HCT116 (cell line): Measurements from ENCODE around the gene POGLUT3. TPM values are rescaled to one million over a fixed set of nuclear protein-coding genes. Genes with fewer than 3 reads are reported as not detected.

Source experiments
- ATAC-seq: fragments of 200-7000 bp; cut with Tn5 transposase; 2 replicates; pipeline ENCODE4 v1.9.1; 2020; ENCODE audit warnings: mild to moderate bottlenecking, moderate library complexity
- BruUV-seq: library from RNA; stranded (reverse); fragments of 400-500 nt; replicated peaks from 2 replicates; lab custom pipeline; 2021; lab: Mats Ljungman, UMichigan
- CTCF ChIA-PET: fragments of 300-600 bp; sonication (Branson Sonifier 250); formaldehyde crosslinking; loops from one replicate; lab custom pipeline; 2021; ENCODE audit warnings: antibody characterized with exemption; lab: Charles Lee
- POLR2A ChIA-PET: fragments of 300-600, 350-600 bp; sonication (Branson Sonifier 250); formaldehyde crosslinking; loops from one replicate; lab custom pipeline; 2021; ENCODE audit warnings: antibody characterized with exemption; lab: Charles Lee
- RAD21 ChIA-PET, 2 experiments: fragments of 300-600 bp; sonication (Branson Sonifier 250); formaldehyde crosslinking; loops; one replicate each; lab custom pipeline; 2023; ENCODE audit warnings: low total read pairs in 2 of 2; ENCODE audit not compliant: uncharacterized antibody in 2 of 2, unreplicated experiment in 2 of 2, low non-redundant PET in 1 of 2; lab: Charles Lee
- DNase-seq: peaks from one replicate; pipeline ENCODE4 v3.0.0-alpha.2; 2010; ENCODE audit warnings: low read depth, low spot score
- H2AFZ ChIP-seq: fragments of 200-600 bp; shearing (Covaris generic), sonication (generic); 2 replicates; pipeline ENCODE4 v1.6.1; 2017; ENCODE audit warnings: low read depth, mixed run types, mixed read lengths, antibody characterized with exemption, low read length; ENCODE audit not compliant: poor library complexity, severe bottlenecking
- H3K27ac ChIP-seq: 2 replicates; pipeline ENCODE4 v1.5.1; 2012; ENCODE audit warnings: low read depth, low read length
- H3K27me3 ChIP-seq: fragments of 200-600 bp; sonication (generic); 2 replicates; pipeline ENCODE4 v1.6.1; 2016; ENCODE audit warnings: mixed run types, low read length, mixed read lengths; ENCODE audit not compliant: insufficient read depth
- H3K36me3 ChIP-seq, 2 experiments: fragments of 200-500 bp in 1 of 2; fragments of 200-600 bp in 1 of 2; sonication (Bioruptor generic) in 1 of 2; sonication (generic) in 1 of 2; 2 replicates each; pipeline versions ENCODE4 v1.5.1 to v1.6.1; 2014 to 2016; ENCODE audit warnings: low read length in 2 of 2, inconsistent platforms in 1 of 2, mixed read lengths in 1 of 2, mixed run types in 1 of 2; ENCODE audit not compliant: insufficient read depth in 2 of 2, control insufficient read depth in 1 of 2
- H3K4me1 ChIP-seq, 2 experiments: fragments of 200-600 bp in 1 of 2; sonication (generic) in 1 of 2; 2 replicates each; pipeline versions ENCODE4 v1.5.1 to v1.6.1; 2012 to 2017; ENCODE audit warnings: low read length in 2 of 2, inconsistent platforms in 1 of 2, mild to moderate bottlenecking in 1 of 2, mixed read lengths in 1 of 2, mixed run types in 1 of 2, moderate library complexity in 1 of 2; ENCODE audit not compliant: insufficient read depth in 2 of 2, control insufficient read depth in 1 of 2
- H3K4me2 ChIP-seq: fragments of 200-600 bp; sonication (generic); 2 replicates; pipeline ENCODE4 v1.6.1; 2017; ENCODE audit warnings: mixed run types, low read length, mixed read lengths
- H3K4me3 ChIP-seq, 2 experiments: fragments of 200-600 bp in 1 of 2; sonication (generic) in 1 of 2; replicated peaks in 1 of 2; 2 replicates each; pipeline ENCODE4 v1.5.1; 2011 to 2016; ENCODE audit warnings: low read length in 2 of 2, control low read depth in 1 of 2, low read depth in 1 of 2, mild to moderate bottlenecking in 1 of 2, mixed read lengths in 1 of 2, mixed run types in 1 of 2
- H3K79me2 ChIP-seq: fragments of 200-600 bp; sonication (generic); 2 replicates; pipeline ENCODE4 v1.6.1; 2017; ENCODE audit warnings: mild to moderate bottlenecking, mixed run types, low read length, moderate library complexity, mixed read lengths; ENCODE audit not compliant: insufficient read depth
- H3K9ac ChIP-seq: fragments of 200-600 bp; sonication (generic); 2 replicates; pipeline ENCODE4 v1.6.1; 2016; ENCODE audit warnings: low read length, mixed read lengths
- H3K9me2 ChIP-seq: fragments of 200-600 bp; sonication (generic), shearing (Covaris generic); 2 replicates; pipeline ENCODE4 v1.6.1; 2017; ENCODE audit warnings: mixed run types, mild to moderate bottlenecking, moderate library complexity; ENCODE audit not compliant: insufficient read depth
- H3K9me3 ChIP-seq, 2 experiments: fragments of 200-500 bp in 1 of 2; fragments of 200-600 bp in 1 of 2; sonication (Bioruptor generic) in 1 of 2; sonication (generic) in 1 of 2; 2 replicates each; pipeline ENCODE4 v1.6.1; 2014 to 2017; ENCODE audit warnings: low read length in 2 of 2, mixed read lengths in 2 of 2, inconsistent platforms in 1 of 2, low read depth in 1 of 2, mild to moderate bottlenecking in 1 of 2, mixed run types in 1 of 2, moderate library complexity in 1 of 2; ENCODE audit not compliant: control insufficient read depth in 1 of 2, insufficient read depth in 1 of 2
- H4K20me1 ChIP-seq: fragments of 200-600 bp; sonication (generic), shearing (Covaris generic); 2 replicates; pipeline ENCODE4 v1.6.1; 2017; ENCODE audit warnings: mixed run types, mild to moderate bottlenecking, moderate library complexity; ENCODE audit not compliant: insufficient read depth
- EGR1 ChIP-seq: IDR thresholded peaks from 2 replicates; pipeline ENCODE4 v1.6.1; 2012; ENCODE audit warnings: low read depth
- ELF1 ChIP-seq: IDR thresholded peaks from 2 replicates; pipeline ENCODE4 v1.6.1; 2012; ENCODE audit warnings: low read depth, borderline replicate concordance
- POLR2A ChIP-seq: IDR thresholded peaks from 2 replicates; pipeline ENCODE4 v1.7.0; 2011; ENCODE audit warnings: borderline replicate concordance; ENCODE audit not compliant: insufficient read depth, insufficient read length; ENCODE audit errors: extremely low read depth
- POLR2AphosphoS5 ChIP-seq: IDR thresholded peaks from 2 replicates; pipeline ENCODE4 v1.6.1; 2011; ENCODE audit warnings: mild to moderate bottlenecking, low read depth, low read length, moderate library complexity
- TCF7L2 ChIP-seq: IDR thresholded peaks from 2 replicates; pipeline ENCODE4 v1.7.0; 2011; ENCODE audit warnings: borderline replicate concordance, inconsistent platforms; ENCODE audit not compliant: insufficient read depth, insufficient read length; ENCODE audit errors: extremely low read depth
- intact Hi-C: fragments of 100-400 bp; cut with micrococcal nuclease; formaldehyde crosslinking; loops from 2 replicates; pipeline ENCODE4 v1.10.0; 2022
- total RNA-seq: library from RNA; stranded (reverse); gene quantifications from one replicate; pipeline ENCODE4 v1.2.1, GENCODE V29; 2021; ENCODE audit not compliant: unreplicated experiment
- TF ChIP-seq, protein P1 (sequence below): IDR thresholded peaks from 2 replicates; pipeline ENCODE4 v1.6.1; 2011; ENCODE audit warnings: mild to moderate bottlenecking, low read length, moderate library complexity; ENCODE audit not compliant: insufficient replicate concordance; ENCODE audit errors: extremely low read depth

The POGLUT3 gene
- total RNA-seq, 1 experiment from 2014 or later, result 22.0 TPM

GRCh38 chr11:108483163-108483562 lies 15.0 kb downstream of the POGLUT3 start:
- BruUV-seq, result no TSS peak
- Histone ChIP-seq H3K9me2 (no peaks in the 10 kb centered on the region), H3K79me2 (no peaks in the 10 kb centered on the region), H3K9me3 (no peaks in the 10 kb centered on the region), H4K20me1 (no peaks in the 10 kb centered on the region), H3K4me2 (no peak overlapping the region), H3K36me3 (no peaks in the 10 kb centered on the region; a peak in 1 of 4 replicates), H3K4me1 (peaks cover 3% of the 10 kb centered on the region in 2 experiments; a peak in 1 of 4 replicates), H3K9ac (no peak overlapping the region), H3K27me3 (no peaks in the 10 kb centered on the region), H2AFZ (no peak overlapping the region), H3K27ac (no peak overlapping the region), H3K4me3 (no peak overlapping the region)
- ATAC-seq, result no peak
- ChIA-PET CTCF (no interaction called here), POLR2A (no interaction called here), RAD21 (no interaction called here)
- no peak for DNase-seq
- intact Hi-C loops, result no loop called here
- TF ChIP-seq POLR2A (no peak), POLR2AphosphoS5 (no peak), ELF1 (no peak), TCF7L2 (no peak), EGR1 (no peak)
- TF ChIP-seq, protein P1, sequence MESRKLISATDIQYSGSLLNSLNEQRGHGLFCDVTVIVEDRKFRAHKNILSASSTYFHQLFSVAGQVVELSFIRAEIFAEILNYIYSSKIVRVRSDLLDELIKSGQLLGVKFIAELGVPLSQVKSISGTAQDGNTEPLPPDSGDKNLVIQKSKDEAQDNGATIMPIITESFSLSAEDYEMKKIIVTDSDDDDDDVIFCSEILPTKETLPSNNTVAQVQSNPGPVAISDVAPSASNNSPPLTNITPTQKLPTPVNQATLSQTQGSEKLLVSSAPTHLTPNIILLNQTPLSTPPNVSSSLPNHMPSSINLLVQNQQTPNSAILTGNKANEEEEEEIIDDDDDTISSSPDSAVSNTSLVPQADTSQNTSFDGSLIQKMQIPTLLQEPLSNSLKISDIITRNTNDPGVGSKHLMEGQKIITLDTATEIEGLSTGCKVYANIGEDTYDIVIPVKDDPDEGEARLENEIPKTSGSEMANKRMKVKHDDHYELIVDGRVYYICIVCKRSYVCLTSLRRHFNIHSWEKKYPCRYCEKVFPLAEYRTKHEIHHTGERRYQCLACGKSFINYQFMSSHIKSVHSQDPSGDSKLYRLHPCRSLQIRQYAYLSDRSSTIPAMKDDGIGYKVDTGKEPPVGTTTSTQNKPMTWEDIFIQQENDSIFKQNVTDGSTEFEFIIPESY, result no peak
